ENCODE data around the gene EMILIN2. TPM values are rescaled to one million over a fixed set of nuclear protein-coding genes. Genes with fewer than 3 reads are reported as not detected.

EMILIN2 gene
- total and polyA plus RNA-seq, 2 of the 13 experiments (the other 11 are each of a cell fraction or from before 2014, with no cell fraction given): 7.6 to 8.2 TPM

GRCh38 chr18:2902327-2902726, 55.5 kb downstream of the EMILIN2 start (continued):
- no peak for TF ChIP-seq ZNF275 (CRISPR knock-in tag; IDR thresholded peaks at IDR 0.05; ENCODE audit: borderline replicate concordance)

- Histone ChIP-seq H3K4me3 (replicated peaks in 1 of 3; ENCODE audit: insufficient read depth in 1 of 3, low read depth in 2 of 3, low read length in 3 of 3) (no peak overlapping the region), H3K9ac (ENCODE audit: insufficient read depth, low read depth, low read length) (no peak overlapping the region), H3K79me2 (ENCODE audit: insufficient read depth, low read length) (peaks cover 8% of the 10 kb centered on the region), H3K27ac (ENCODE audit: extremely low read length, insufficient read depth, low read length) (no peak overlapping the region), H3K27me3 (ENCODE audit: control insufficient read depth in 1 of 2, insufficient read depth in 2 of 2, low read length in 2 of 2) (peaks cover 2 to 41% of the 10 kb centered on the region in 2 experiments; a peak in 4 of 5 replicates), H3K4me2 (ENCODE audit: low read depth, low read length) (no peak overlapping the region), H3K9me3 (ENCODE audit: low read length) (no peaks in the 10 kb centered on the region), H2AFZ (ENCODE audit: low read length) (no peak overlapping the region), H3K36me3 (replicated peaks in 1 of 2; ENCODE audit: control insufficient read depth in 1 of 2, insufficient read depth in 2 of 2, low read length in 2 of 2) (no peaks in the 10 kb centered on the region; a peak in 1 of 5 replicates), H3K4me1 (ENCODE audit: insufficient read depth, low read length) (peaks cover 39% of the 10 kb centered on the region), H4K20me1 (ENCODE audit: insufficient read depth, low read length) (peaks cover 8% of the 10 kb centered on the region)
- ATAC-seq (no peak), FAIRE-seq (no peak), DNase-seq (ENCODE audit: low spot score) (no peak)
- CTCF ChIA-PET (ENCODE audit: low intra/inter-chr PET ratio, low total read pairs): no interaction called here
- WGBS (ENCODE audit: low lambda C conversion rate): 31% methylated on average over 5 of the region's 5 CpGs
- intact Hi-C loops (cut with micrococcal nuclease; ENCODE audit: unreplicated experiment) (loop anchor here (5.0 to 10.0 kb wide), 2 partner anchors 96 to 138 kb away; no protein-coding TSS in a partner anchor), in situ Hi-C loops (cut with HindIII; ENCODE audit: extremely low pct_ligation_motif_present, low pct_unique_long_range_greater_than_20kb) (no loop called here)
- no peak for TF ChIP-seq ZNF282 (IDR thresholded peaks at IDR 0.05; ENCODE audit: partially characterized antibody)
- no peak for TF ChIP-seq SRSF4 (IDR thresholded peaks at IDR 0.05; ENCODE audit: low read depth, low read length, poor library complexity, severe bottlenecking)
- TF ChIP-seq MYPOP (CRISPR knock-in tag; IDR thresholded peaks at IDR 0.05): no peak
- no peak for TF ChIP-seq ZNF7 (CRISPR knock-in tag; IDR thresholded peaks at IDR 0.05)
- no peak for TF ChIP-seq MAX (IDR thresholded peaks at IDR 0.05)
- no peak for TF ChIP-seq AKAP8 (CRISPR knock-in tag; IDR thresholded peaks at IDR 0.05)
- TF ChIP-seq SIN3A (IDR thresholded peaks at IDR 0.05; ENCODE audit: borderline replicate concordance, low read depth, low read length): no peak
- no peak for TF ChIP-seq RFXANK (CRISPR knock-in tag; IDR thresholded peaks at IDR 0.05)
- TF ChIP-seq ETV5 (CRISPR knock-in tag; IDR thresholded peaks at IDR 0.05; ENCODE audit: borderline replicate concordance): no peak
- TF ChIP-seq TCF12 (IDR thresholded peaks at IDR 0.05): no peak
- no peak for TF ChIP-seq TCF12 (CRISPR knock-in tag; IDR thresholded peaks at IDR 0.05)
- TF ChIP-seq NR0B2 (CRISPR knock-in tag; IDR thresholded peaks at IDR 0.05): no peak
- TF ChIP-seq ZNF580 (CRISPR knock-in tag; IDR thresholded peaks at IDR 0.05; ENCODE audit: borderline replicate concordance, low read depth): no peak
- TF ChIP-seq ZNF180 (CRISPR knock-in tag; IDR thresholded peaks at IDR 0.05; ENCODE audit: borderline replicate concordance, low read depth): no peak
- TF ChIP-seq NBN (conservative IDR thresholded peaks at IDR 0.05): no peak
- TF ChIP-seq RBAK (CRISPR knock-in tag; IDR thresholded peaks at IDR 0.05): no peak
- TF ChIP-seq CTCF (CRISPR knock-in tag; IDR thresholded peaks at IDR 0.05): no peak
- no TSS peak for BruUV-seq (replicated peaks)
- POLR2A ChIA-PET: no interaction called here
Measured at GRCh38 chr18:2903006-2903405, 56.2 kb downstream of the EMILIN2 start.

All from HepG2 (cell line).